Measurements from ENCODE around the gene QSOX2. TPM values are rescaled to one million over a fixed set of nuclear protein-coding genes. Genes with fewer than 3 reads are reported as not detected.
"Not testable (repeated sequence)": the region's sequence is repeated elsewhere in the genome, so short reads cannot be mapped to it uniquely, and the experiment has no call there.

QSOX2 gene
- total RNA-seq, 2 donors from 2014 or later: 24.1 to 26.2 TPM

- ATAC-seq (no peak), DNase-seq (ENCODE audit: low spot score in 2 of 2) (no peak)
- no peaks in the 10 kb centered on the region for H3K36me3 Mint-ChIP-seq
- H3K27ac Mint-ChIP-seq: no peak overlapping the region
- H3K9me3 Mint-ChIP-seq: no peaks in the 10 kb centered on the region
Observed at GRCh38 chr9:136273244-136273865, 27.7 kb upstream of the QSOX2 start.

GRCh38 chr9:136270173-136270705, 24.6 kb upstream of the QSOX2 start:
- Mint-ChIP-seq H3K27ac (no peak overlapping the region), H3K36me3 (no peaks in the 10 kb centered on the region), H3K9me3 (no peaks in the 10 kb centered on the region)
- ATAC-seq: no peak
- DNase-seq (ENCODE audit: low spot score in 2 of 2): no peak

- no peaks in the 10 kb centered on the region for H3K36me3 Mint-ChIP-seq
- no peak overlapping the region for H3K27ac Mint-ChIP-seq
- ATAC-seq (no peak), DNase-seq (ENCODE audit: low spot score in 2 of 2) (no peak)
- no peaks in the 10 kb centered on the region for H3K9me3 Mint-ChIP-seq
Observed at GRCh38 chr9:136268735-136269134, 23.1 kb upstream of the QSOX2 start.

- H3K36me3 Mint-ChIP-seq: no peaks in the 10 kb centered on the region
- peak overlapping the region in 1 of 2 donors; percentile 85 for H3K27ac Mint-ChIP-seq
- ATAC-seq (no peak), DNase-seq (ENCODE audit: low spot score in 2 of 2) (no peak)
- no peaks in the 10 kb centered on the region for H3K9me3 Mint-ChIP-seq
Observed at GRCh38 chr9:136268318-136268717, 22.7 kb upstream of the QSOX2 start.

GRCh38 chr9:136267261-136268111, 21.9 kb upstream of the QSOX2 start:
- ATAC-seq: peak; percentile 92 to 96
- peak; percentile 77 to 88 for DNase-seq (ENCODE audit: low spot score in 2 of 2)
- Mint-ChIP-seq H3K9me3 (no peaks in the 10 kb centered on the region), H3K36me3 (no peaks in the 10 kb centered on the region), H3K27ac (peak overlapping the region; percentile 65 to 85)

GRCh38 chr9:136266641-136267040, 21.0 kb upstream of the QSOX2 start:
- not testable (repeated sequence) for ATAC-seq; H3K9me3 Mint-ChIP-seq; DNase-seq (ENCODE audit: low spot score in 2 of 2); H3K36me3 Mint-ChIP-seq
- peak overlapping the region in 1 of 2 donors; percentile 85 for H3K27ac Mint-ChIP-seq

GRCh38 chr9:136265561-136266355, 20.1 kb upstream of the QSOX2 start:
- H3K36me3 Mint-ChIP-seq: no peaks in the 10 kb centered on the region
- ATAC-seq (no peak), DNase-seq (ENCODE audit: low spot score in 2 of 2) (no peak)
- H3K9me3 Mint-ChIP-seq: no peaks in the 10 kb centered on the region
- H3K27ac Mint-ChIP-seq: peak overlapping the region in 1 of 2 donors; percentile 85

- Mint-ChIP-seq H3K27ac (no peak overlapping the region), H3K9me3 (no peaks in the 10 kb centered on the region)
Observed at GRCh38 chr9:136264441-136265405, 19.1 kb upstream of the QSOX2 start.

GRCh38 chr9:136264031-136264430, 18.4 kb upstream of the QSOX2 start:
- ATAC-seq (no peak), DNase-seq (ENCODE audit: low spot score in 2 of 2) (no peak)
- H3K27ac Mint-ChIP-seq: no peak overlapping the region
- no peaks in the 10 kb centered on the region for H3K36me3 Mint-ChIP-seq
- no peaks in the 10 kb centered on the region for H3K9me3 Mint-ChIP-seq

More at GRCh38 chr9:136264441-136265405, 19.1 kb upstream of the QSOX2 start:
- H3K36me3 Mint-ChIP-seq: no peaks in the 10 kb centered on the region
- no peak for ATAC-seq
- no peak for DNase-seq (ENCODE audit: low spot score in 2 of 2)

GRCh38 chr9:136262671-136263178, 17.1 kb upstream of the QSOX2 start:
- Mint-ChIP-seq H3K9me3 (no peaks in the 10 kb centered on the region), H3K36me3 (no peaks in the 10 kb centered on the region), H3K27ac (no peak overlapping the region)
- DNase-seq (ENCODE audit: low spot score in 2 of 2) (no peak), ATAC-seq (no peak)

GRCh38 chr9:136261686-136262430, 16.2 kb upstream of the QSOX2 start:
- Mint-ChIP-seq H3K36me3 (no peaks in the 10 kb centered on the region), H3K9me3 (no peaks in the 10 kb centered on the region)

GRCh38 chr9:136260936-136261472, 15.4 kb upstream of the QSOX2 start:
- no peak for ATAC-seq
- H3K27ac Mint-ChIP-seq: no peak overlapping the region

More at GRCh38 chr9:136261686-136262430, 16.2 kb upstream of the QSOX2 start:
- no peak for ATAC-seq
- H3K27ac Mint-ChIP-seq: no peak overlapping the region
- DNase-seq (ENCODE audit: low spot score in 2 of 2): no peak

GRCh38 chr9:136260521-136260920, 14.9 kb upstream of the QSOX2 start:
- H3K9me3 Mint-ChIP-seq: no peaks in the 10 kb centered on the region
- DNase-seq (ENCODE audit: low spot score in 2 of 2) (no peak), ATAC-seq (no peak)
- H3K36me3 Mint-ChIP-seq: no peaks in the 10 kb centered on the region
- no peak overlapping the region for H3K27ac Mint-ChIP-seq

More at GRCh38 chr9:136260936-136261472, 15.4 kb upstream of the QSOX2 start:
- no peak for DNase-seq (ENCODE audit: low spot score in 2 of 2)
- H3K36me3 Mint-ChIP-seq: no peaks in the 10 kb centered on the region
- H3K9me3 Mint-ChIP-seq: no peaks in the 10 kb centered on the region

- Mint-ChIP-seq H3K9me3 (no peaks in the 10 kb centered on the region), H3K27ac (no peak overlapping the region), H3K36me3 (no peaks in the 10 kb centered on the region)
- ATAC-seq (no peak), DNase-seq (ENCODE audit: low spot score in 2 of 2) (no peak)
Observed at GRCh38 chr9:136259836-136260235, 14.2 kb upstream of the QSOX2 start.

- DNase-seq (ENCODE audit: low spot score in 2 of 2) (no peak), ATAC-seq (no peak)
- Mint-ChIP-seq H3K36me3 (no peaks in the 10 kb centered on the region), H3K27ac (no peak overlapping the region), H3K9me3 (no peaks in the 10 kb centered on the region)
Observed at GRCh38 chr9:136259517-136259813, 13.9 kb upstream of the QSOX2 start.
